ENCODE data around the gene SMG9.

Gene SMG9

GRCh38 chr19:43754503-43755255, at the start of gene SMG9:
SMG9 (minus strand) TSS chr19:43754962; CDS start chr19:43750741, 4,221 bp downstream.
- peak; percentile 96 to 97 (median 97) for DNase-seq

- no peak for DNase-seq
These were observed 49.7 kb upstream of the SMG9 start for GRCh38 chr19:43804432-43804831.

DNA sequence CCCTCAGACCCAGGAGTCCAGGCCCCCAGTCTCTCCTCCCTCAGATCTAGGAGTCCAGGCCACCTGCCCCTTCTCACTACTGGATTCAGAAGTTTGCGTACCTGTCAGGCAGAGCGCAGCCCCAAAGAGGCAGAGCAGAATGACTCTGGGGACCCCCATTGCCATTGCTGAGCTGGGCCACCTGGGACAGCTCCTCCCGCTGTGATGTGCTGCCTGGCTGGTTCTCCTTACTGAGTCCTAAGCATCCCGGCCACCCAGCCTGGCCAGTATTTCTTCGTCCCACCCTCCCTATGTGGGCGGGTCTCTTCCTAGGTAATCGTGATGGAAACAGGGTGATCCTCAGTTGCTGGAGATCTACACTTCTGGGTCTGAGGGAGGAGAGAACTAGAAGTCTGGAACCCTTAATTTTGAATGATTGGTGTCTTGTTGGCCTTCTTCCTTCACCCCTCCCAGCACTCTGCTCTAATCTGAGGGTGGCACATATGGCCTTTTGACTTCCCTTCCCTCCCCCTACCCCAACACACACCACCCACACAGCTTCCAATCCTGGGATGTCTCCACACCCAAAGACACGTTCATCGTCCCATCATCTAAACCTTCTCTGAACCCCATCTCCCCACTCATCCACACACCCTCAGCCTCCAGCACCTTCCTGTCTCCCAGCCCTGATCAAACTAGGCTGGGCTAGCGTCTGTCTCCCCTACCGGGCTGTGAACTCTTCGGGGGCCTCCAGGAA, 47.6 kb upstream of the SMG9 start, which contains the start of gene LYPD5:
LYPD5 (minus strand) TSS at position 232 of the 736 bp plus-strand sequence; CDS start at position 165, 67 bp downstream.
- no peak for DNase-seq

- no peak for DNase-seq
These were observed 44.9 kb upstream of the SMG9 start for GRCh38 chr19:43799502-43800142.

- DNase-seq: peak in 1 of 4 experiments; percentile 18
These were observed 44.0 kb upstream of the SMG9 start for GRCh38 chr19:43798546-43799409.

DNA sequence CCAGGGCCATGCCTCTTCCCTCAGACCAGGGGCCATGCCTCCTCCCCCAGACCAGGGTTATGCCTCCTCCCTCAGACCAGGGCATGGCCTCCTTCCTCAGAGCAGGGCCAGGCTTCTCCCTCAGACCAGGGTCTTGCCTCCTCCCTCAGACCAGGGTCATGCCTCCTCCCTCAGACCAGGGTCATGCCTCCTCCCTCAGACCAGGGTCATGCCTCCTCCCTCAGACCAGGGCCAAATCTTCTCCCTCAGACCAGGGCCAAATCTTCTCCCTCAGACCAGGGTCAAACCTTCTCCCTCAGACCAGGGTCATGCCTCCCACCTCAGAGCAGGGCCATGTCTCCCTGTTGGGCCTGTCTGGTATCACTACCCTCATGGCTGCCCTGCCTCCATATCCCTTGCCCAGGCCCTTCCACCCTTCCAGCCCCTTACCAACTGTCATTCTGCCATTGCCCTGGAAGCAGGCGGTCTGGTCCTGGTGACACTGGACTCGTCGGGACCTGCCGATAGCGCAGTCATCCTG, 43.3 kb upstream of the SMG9 start:
- DNase-seq: no peak

- no peak for DNase-seq
These were observed 42.8 kb upstream of the SMG9 start for GRCh38 chr19:43797556-43797955.

DNA sequence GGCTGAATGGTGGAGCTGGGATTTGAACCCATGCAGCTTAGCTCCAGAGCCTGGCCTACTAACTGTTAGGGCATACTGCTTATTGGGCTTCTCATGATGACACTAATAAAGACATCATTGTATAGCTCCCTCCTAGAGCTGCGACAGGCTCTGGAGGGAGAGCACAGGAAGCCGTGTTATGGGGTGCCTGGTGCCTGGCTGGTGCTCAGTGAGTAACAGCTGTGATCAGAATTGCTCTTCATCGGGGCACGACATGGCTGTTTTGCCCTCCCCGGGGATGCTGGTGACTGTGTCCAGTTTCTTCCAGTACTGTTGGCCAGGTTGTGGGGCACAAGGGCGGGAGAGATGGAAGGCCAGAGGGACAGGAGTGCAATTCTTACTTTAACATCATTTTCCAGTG, 42.4 kb upstream of the SMG9 start:
- DNase-seq: no peak

DNA sequence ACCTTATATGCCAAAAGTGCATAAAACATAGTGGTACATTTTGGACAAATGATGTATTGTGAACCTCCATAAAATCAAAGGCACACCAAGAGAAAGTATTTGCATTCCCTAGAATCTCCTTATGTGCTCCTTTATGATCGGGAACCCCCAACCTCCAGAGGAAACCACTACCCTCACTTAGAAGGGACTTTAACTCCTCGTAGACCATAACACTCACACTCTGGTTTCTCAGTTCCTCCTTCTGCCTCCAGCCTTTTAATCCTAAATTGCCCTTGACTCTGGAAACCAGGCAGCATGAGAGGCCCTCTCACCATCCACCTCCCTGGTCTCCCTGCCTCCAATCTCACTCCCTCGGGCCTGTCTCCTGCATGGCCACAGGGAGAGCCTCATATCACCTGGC, 35.8 kb upstream of the SMG9 start:
- DNase-seq: no peak

DNA sequence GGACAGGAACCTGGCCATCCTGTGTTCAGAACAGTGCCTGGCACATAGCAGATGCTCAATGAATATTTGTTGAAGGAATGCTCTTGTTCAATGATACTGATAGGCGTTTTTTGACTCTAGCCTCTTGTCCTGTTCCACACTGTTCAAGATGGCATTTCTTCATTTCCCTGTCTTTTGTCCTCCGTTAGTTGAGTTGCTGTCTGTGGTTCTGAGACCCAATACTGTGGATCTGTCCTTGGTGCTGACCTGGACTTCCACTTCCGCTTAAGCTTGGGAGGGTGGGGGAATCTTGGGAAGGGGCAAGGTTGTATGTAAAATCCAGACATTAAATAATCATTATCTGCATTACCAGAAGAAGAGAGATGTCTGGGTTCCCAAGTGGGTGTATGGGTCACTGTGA, 34.3 kb upstream of the SMG9 start:
- DNase-seq: no peak

GRCh38 chr19:43786665-43787064, 31.9 kb upstream of the SMG9 start:
- DNase-seq: no peak

DNA sequence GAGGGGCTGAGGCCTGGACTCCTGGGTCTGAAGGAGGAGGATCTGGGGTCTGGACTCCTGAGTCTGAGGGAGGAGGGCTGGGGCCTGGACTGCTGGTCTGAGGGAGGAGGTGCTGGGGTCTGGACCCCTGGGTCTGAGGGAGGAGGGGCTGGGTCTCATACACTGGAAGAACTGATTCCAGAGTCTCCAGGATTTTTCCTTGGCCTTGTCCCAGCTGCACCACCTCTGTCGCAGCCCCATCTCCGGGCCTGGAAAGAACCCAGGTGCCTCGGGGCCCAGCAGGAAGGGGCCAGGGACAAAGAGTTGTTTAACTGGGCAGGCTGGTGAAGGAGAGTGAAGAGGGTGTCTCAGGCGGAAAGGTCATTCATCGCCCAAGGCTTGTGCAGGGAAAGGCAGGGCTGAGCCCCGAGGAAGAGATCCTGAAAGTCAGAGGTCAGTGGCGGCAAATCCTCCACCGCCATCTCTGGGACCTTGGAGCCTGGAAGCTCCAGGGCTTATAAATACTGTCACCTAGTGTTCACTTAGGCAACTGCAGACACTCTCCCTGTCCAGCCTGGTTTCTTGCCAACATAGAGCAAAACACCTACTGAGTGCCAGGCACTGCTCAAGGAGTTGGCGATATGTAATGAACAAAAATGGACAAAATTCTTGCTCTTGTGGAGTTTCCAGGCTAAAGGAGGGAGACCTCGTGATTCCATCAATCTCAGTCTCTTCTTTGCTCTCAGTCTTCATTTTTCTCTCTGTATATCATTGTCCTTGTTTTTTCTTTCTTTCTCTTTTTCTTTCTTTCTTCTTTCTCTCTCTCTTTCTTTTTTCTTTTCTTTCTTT, 30.4 kb upstream of the SMG9 start:
- peak in 1 of 4 experiments; percentile 18 for DNase-seq

- peak; percentile 21 to 42 (median 37) for DNase-seq
These were observed 29.6 kb upstream of the SMG9 start for GRCh38 chr19:43784241-43784980.

GRCh38 chr19:43783636-43784035, 28.9 kb upstream of the SMG9 start:
- DNase-seq: no peak

GRCh38 chr19:43782689-43783231, 28.0 kb upstream of the SMG9 start:
- no peak for DNase-seq

GRCh38 chr19:43782311-43782660, 27.5 kb upstream of the SMG9 start:
- DNase-seq: no peak

GRCh38 chr19:43781630-43782310, 27.0 kb upstream of the SMG9 start:
- no peak for DNase-seq

- peak; percentile 36 to 53 (median 51) for DNase-seq
These were observed 26.2 kb upstream of the SMG9 start, which contains the start of gene KCNN4 for GRCh38 chr19:43780706-43781525. KCNN4 (minus strand) TSS chr19:43780973; CDS start chr19:43780861, 112 bp downstream.

DNA sequence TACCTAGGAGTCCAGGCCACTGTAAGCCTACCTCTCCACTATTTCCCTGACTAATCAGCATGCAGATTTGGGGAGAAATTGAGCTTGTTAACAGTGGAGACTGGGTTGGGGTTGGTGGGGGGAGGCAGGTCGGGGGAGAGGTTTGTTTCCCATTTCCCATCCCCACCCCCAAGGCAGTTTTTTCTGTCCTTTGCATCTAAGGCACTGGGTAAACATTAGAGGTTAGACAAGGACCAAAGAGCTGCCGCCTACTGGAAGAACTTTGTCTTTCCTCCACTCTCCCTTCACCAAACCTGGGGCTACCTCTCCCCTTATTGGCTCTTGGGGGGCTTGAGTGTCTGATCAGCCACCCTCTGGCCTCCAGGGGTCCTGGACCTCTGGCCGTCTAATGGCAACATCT, 25.1 kb upstream of the SMG9 start:
- DNase-seq: no peak

All from activated CD4-positive, CD25-positive, alpha-beta regulatory T cell (primary cell).